ENCODE results near the gene ODAD2. TPM values are rescaled to one million over a fixed set of nuclear protein-coding genes. Genes with fewer than 3 reads are reported as not detected.

Gene ODAD2
- total RNA-seq, 2 donors from 2014 or later: 6.0 to 12.0 TPM

- WGBS, 2 experiments (ENCODE audit: insufficient coverage in 1 of 2, insufficient read length in 1 of 2): no CpG with 5 or more reads among the region's 1 CpG
- H3K9me3 Mint-ChIP-seq: no peaks in the 10 kb centered on the region
- Histone ChIP-seq H3K4me1 (ENCODE audit: control insufficient read depth, insufficient read depth, low read length) (no peaks in the 10 kb centered on the region), H3K27me3 (ENCODE audit: control insufficient read depth, insufficient read depth, low read length, poor library complexity, severe bottlenecking) (peaks cover 8% of the 10 kb centered on the region), H3K4me3 (ENCODE audit: low read length) (no peak overlapping the region), H3K27ac (ENCODE audit: low read depth, low read length) (no peak overlapping the region), H3K9ac (ENCODE audit: extremely low read depth, low read length, poor library complexity, severe bottlenecking) (no peak overlapping the region), H3K36me3 (ENCODE audit: control insufficient read depth, insufficient read depth, low read length) (no peaks in the 10 kb centered on the region), H3K9me3 (ENCODE audit: control insufficient read depth, low read length) (peaks cover 9% of the 10 kb centered on the region)
- no peaks in the 10 kb centered on the region for H3K36me3 Mint-ChIP-seq (ENCODE audit: low read depth)
- no peak for DNase-seq
- H3K4me1 Mint-ChIP-seq: peaks cover 9% of the 10 kb centered on the region
- no peak for TF ChIP-seq CTCF (conservative IDR thresholded peaks at IDR 0.05)
- no peak overlapping the region for H3K27ac Mint-ChIP-seq
- no peak overlapping the region for H3K4me3 Mint-ChIP-seq
- no peaks in the 10 kb centered on the region for H3K27me3 Mint-ChIP-seq (ENCODE audit: insufficient read depth)
These were observed 45.1 kb upstream of the ODAD2 start for GRCh38 chr10:28043941-28044340.

GRCh38 chr10:28036587-28036986 is 37.7 kb upstream of the ODAD2 start:
- WGBS, 2 experiments (ENCODE audit: insufficient coverage in 1 of 2, insufficient read length in 1 of 2): 86 to 88% methylated on average over 3 of the region's 3 CpGs
- H3K27me3 Mint-ChIP-seq (ENCODE audit: insufficient read depth): no peaks in the 10 kb centered on the region
- H3K36me3 Mint-ChIP-seq (ENCODE audit: low read depth): no peaks in the 10 kb centered on the region

GRCh38 chr10:28020993-28021982 is 22.4 kb upstream of the ODAD2 start:
- no peaks in the 10 kb centered on the region for H3K36me3 Mint-ChIP-seq (ENCODE audit: low read depth)
- Histone ChIP-seq H3K9ac (ENCODE audit: extremely low read depth, low read length, poor library complexity, severe bottlenecking) (no peak overlapping the region), H3K27ac (ENCODE audit: low read depth, low read length) (no peak overlapping the region), H3K27me3 (ENCODE audit: control insufficient read depth, insufficient read depth, low read length, poor library complexity, severe bottlenecking) (no peaks in the 10 kb centered on the region), H3K4me3 (ENCODE audit: low read length) (no peak overlapping the region), H3K4me1 (ENCODE audit: control insufficient read depth, insufficient read depth, low read length) (no peaks in the 10 kb centered on the region), H3K9me3 (ENCODE audit: control insufficient read depth, low read length) (no peaks in the 10 kb centered on the region), H3K36me3 (ENCODE audit: control insufficient read depth, insufficient read depth, low read length) (no peaks in the 10 kb centered on the region)
- 92 to 93% methylated on average over 5 of the region's 5 CpGs for WGBS, 2 experiments (ENCODE audit: insufficient coverage in 1 of 2, insufficient read length in 1 of 2)
- no peaks in the 10 kb centered on the region for H3K9me3 Mint-ChIP-seq
- peaks cover 6% of the 10 kb centered on the region for H3K4me1 Mint-ChIP-seq
- H3K27ac Mint-ChIP-seq: no peak overlapping the region
- no peak overlapping the region for H3K4me3 Mint-ChIP-seq
- no peaks in the 10 kb centered on the region for H3K27me3 Mint-ChIP-seq (ENCODE audit: insufficient read depth)
- no peak for DNase-seq
- no peak for TF ChIP-seq CTCF (conservative IDR thresholded peaks at IDR 0.05)

More at GRCh38 chr10:28036587-28036986, 37.7 kb upstream of the ODAD2 start:
- Histone ChIP-seq H3K4me3 (ENCODE audit: low read length) (no peak overlapping the region), H3K36me3 (ENCODE audit: control insufficient read depth, insufficient read depth, low read length) (no peaks in the 10 kb centered on the region), H3K4me1 (ENCODE audit: control insufficient read depth, insufficient read depth, low read length) (no peaks in the 10 kb centered on the region), H3K27ac (ENCODE audit: low read depth, low read length) (no peak overlapping the region), H3K27me3 (ENCODE audit: control insufficient read depth, insufficient read depth, low read length, poor library complexity, severe bottlenecking) (peaks cover 8% of the 10 kb centered on the region), H3K9ac (ENCODE audit: extremely low read depth, low read length, poor library complexity, severe bottlenecking) (no peak overlapping the region), H3K9me3 (ENCODE audit: control insufficient read depth, low read length) (no peaks in the 10 kb centered on the region)
- TF ChIP-seq CTCF (conservative IDR thresholded peaks at IDR 0.05): no peak
- H3K4me3 Mint-ChIP-seq: no peak overlapping the region
- no peak overlapping the region for H3K27ac Mint-ChIP-seq
- no peak for DNase-seq
- H3K4me1 Mint-ChIP-seq: no peaks in the 10 kb centered on the region
- peaks cover 5% of the 10 kb centered on the region for H3K9me3 Mint-ChIP-seq

All from endodermal cell (in vitro differentiated cells).